Neural cell (in vitro differentiated cells): ENCODE measurements around the gene DEPDC5.

Source experiments
- CTCF ChIP-seq: fragments of 450-650 bp; IDR thresholded peaks from 2 replicates; pipeline ENCODE4 v1.5.1; 2014; ENCODE audit warnings: antibody characterized with exemption, mild to moderate bottlenecking, moderate library complexity; ENCODE audit not compliant: poor library complexity, severe bottlenecking
- POLR2AphosphoS5 ChIP-seq: IDR thresholded peaks from 2 replicates; pipeline ENCODE4 v1.6.1; 2012

DNA sequence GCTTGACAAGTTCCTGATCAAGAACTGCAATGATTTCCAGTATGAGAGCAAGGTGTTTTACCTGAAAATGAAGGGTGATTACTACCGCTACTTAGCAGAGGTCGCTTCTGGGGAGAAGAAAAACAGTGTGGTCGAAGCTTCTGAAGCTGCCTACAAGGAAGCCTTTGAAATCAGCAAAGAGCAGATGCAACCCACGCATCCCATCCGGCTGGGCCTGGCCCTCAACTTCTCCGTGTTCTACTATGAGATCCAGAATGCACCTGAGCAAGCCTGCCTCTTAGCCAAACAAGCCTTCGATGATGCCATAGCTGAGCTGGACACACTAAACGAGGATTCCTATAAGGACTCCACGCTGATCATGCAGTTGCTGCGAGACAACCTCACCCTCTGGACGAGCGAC is 202.5 kb downstream of the DEPDC5 start:
- TF ChIP-seq POLR2AphosphoS5 (no peak), CTCF (no peak)
